Posterior cingulate gyrus (tissue), 11 donors: ENCODE data around the gene CHN2.
"Not testable (repeated sequence)": the region's sequence is repeated elsewhere in the genome, so short reads cannot be mapped to it uniquely, and the experiment has no call there.

Experiments
- DNase-seq, 10 donors: peaks; one replicate each; pipeline versions ENCODE4 v3.0.0 to v3.0.0-alpha.2; 2020 to 2021; ENCODE audit warnings: mixed read lengths in 3 of 10
- intact Hi-C: fragments of 100-400 bp; cut with DNase I; formaldehyde crosslinking; loops from one replicate; pipeline ENCODE4 v1.15.1; 2023

The CHN2 gene

DNA sequence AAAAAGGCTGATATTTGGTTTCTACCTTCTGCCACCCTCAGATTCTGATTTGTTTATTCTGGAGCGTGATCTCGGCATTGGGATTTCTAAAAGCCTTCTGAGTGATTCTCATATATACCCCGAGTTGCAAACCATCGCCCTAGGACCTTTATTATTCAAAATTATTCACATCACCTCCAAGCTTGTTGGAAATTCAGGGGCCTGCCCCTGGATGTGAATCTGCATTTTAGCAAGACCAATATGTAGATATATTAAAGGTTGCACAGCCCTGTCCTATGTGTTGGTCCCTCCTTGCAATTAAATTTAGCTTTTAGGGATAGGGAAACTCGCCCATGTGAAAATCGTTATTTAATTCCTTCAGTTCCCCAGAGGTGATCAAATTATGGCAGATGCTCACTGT lies 9.0 kb upstream of the CHN2 start:
- DNase-seq = no peak
- intact Hi-C loops = loop anchor here (5.0 kb wide), 1 partner anchor 263 kb away; no protein-coding TSS in a partner anchor

DNA sequence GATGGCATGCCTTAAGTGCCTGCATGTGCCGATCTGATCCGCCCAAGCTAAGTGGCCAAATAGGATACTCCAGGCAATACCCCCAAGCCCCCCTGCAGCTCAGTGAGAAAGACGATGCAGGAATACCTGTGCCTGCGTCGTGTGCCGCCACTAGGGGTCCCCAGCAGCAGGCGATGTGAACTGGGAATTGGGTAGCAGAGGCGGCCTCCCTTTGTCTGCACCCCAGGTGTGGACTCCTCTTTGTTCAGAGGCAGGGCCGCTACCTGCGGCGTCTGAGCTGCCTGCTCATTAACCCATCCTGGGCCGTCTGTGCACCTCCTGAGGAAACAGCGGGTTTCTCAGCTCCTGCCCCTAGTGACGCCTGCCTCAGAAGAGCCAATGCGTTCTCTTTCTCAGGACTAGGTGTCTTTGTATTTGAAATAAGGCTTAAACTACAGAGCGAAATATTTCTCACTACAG lies 4.8 kb upstream of the CHN2 start:
- peak; percentile 49 to 94 (median 72) for DNase-seq

DNA sequence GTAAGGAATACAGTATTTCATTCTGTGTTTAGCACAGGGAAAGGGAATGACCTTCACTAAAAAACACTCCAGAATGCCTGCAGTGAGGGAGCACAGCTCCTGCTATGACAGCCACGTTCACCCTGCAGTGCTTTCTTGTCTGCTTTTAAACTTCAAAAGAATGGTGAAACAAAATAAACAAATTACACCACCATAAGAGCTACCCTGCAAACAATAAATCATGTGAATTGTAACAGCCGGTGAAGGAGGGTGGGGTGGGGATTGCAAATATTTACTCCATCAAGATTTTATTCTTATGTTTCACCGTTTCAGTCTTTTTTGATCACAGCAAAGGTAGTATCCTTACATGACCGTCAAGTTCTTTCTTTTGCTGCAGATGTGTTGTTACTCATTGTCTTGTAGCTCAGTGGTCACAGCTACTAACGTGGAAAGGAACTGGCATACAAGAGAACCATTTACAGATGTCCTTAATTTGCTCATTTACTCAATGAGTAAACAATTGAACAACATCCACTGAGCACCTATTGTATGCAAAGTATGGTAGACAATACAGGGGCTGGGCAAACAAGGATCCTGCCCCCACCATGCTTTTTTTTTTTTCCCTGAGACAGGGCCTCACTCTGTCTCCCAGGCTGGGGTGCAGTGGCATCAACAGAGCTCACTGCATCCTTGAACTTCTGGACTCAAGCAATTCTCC lies 4.1 kb upstream of the CHN2 start:
- intact Hi-C loops = loop anchor here (2.0 kb wide), 1 partner anchor 218 kb away; no protein-coding TSS in a partner anchor

More for the DNA sequence above, 4.8 kb upstream of the CHN2 start:
- intact Hi-C loops = loop anchor here (2.0 to 5.0 kb wide), 3 partner anchors 155 to 267 kb away; no protein-coding TSS in a partner anchor

DNA sequence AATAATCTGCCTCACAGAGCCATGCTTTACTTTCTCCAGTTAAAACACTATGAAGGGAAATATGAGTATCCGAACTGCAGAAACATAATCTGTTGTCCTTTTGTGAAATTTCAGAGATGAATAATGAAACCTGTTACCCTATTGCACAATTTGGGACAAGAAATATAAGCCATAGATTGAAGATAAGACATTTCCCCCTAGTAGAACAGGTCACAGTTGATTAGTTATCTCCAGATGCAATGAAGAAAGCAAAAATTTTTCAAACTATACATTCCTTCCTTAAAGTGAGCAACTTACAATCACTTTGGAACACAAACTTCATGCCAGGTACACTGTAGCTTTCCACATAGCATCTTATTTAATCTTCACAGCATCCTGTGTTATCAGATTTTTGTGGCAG lies 2.3 kb upstream of the CHN2 start:
- DNase-seq = no peak
- intact Hi-C loops = no loop called here

More for the DNA sequence above, 4.1 kb upstream of the CHN2 start:
- no peak for DNase-seq

DNA sequence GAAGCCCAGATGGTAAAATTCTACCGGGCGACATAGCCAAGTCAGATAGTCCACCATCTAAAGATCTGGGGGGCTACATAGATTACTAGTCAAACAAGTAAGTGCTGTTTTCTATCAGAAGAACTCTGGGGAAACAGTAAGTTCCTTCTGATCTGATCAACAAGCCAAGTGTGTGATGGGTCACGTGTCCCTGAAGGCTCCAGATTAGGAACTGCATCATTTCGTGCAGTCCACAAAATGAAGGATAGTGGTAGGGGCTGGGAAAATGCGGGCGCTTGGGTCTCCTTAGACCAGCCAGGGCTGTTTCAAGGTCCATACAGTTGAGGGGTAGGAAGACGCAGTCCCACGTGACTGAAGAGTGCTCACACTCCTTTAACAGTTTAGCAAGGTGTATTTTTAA lies 1.8 kb upstream of the CHN2 start:
- intact Hi-C loops = no loop called here
- DNase-seq = no peak

DNA sequence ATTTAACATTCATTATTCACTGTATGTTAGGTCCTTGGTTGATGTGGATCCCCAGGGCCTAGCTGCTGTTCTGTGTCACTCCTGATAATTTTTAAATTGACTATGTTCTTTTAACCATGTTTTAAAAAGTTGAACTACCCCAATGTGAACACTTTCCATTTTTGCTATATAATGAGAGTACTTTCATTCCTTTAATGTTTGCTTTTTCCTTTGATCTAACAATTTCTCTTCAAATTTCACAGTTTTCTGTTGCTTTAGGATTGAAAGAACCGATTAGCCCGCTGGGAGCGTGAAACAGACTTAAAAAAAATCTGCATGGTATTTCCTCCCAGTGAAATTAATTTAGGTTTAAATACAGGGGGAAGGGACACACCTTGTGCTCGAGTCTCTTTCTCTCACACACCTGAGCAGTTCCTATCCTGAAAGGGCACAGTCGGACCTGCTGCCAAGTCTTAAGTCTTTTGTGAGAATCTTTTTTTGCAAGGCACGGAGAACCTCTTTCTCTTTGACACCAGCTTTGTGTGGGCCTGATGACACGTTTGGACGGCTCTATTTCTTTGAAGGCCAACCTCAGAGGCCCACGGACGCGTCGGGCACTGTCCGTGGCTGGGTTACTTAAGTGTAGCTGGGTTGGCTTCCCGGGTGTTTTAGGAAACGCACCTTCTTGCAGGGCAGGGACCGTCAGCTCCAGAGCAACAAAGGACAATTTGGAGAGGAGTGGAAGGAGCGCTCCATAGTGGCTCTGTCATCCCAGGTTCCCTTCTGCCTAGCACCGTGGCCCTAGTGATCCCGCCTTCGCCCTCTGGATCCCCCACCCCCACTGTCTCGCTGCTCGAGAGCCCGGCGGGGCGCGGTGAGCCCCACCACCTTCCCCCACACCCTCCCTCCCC lies 1.0 kb upstream of the CHN2 start:
- intact Hi-C loops = no loop called here
- no peak for DNase-seq

DNA sequence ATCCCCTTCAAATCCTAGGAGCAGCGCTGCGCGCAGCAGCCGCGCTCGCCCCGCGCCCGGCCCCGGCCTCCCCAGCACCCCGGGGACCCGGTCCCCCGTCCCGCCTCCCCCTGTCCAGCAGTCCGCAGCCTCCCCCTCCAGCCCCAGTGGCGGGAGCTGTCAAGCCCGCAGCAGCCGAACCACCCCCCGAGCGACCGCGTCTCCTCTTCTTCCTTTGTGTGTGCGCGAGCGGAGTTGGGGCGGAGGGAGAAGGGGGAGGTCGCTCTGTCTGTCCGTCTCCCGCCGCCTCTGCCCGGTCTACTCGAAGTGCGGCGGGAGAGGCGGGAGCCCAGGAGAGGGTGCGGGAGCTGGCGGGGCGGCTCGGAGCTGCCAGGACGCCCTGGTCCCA lies 375 bp upstream of the CHN2 start:
- DNase-seq = peak in 7 of 10 donors; percentile 12 to 75 (median 20)
- intact Hi-C loops = no loop called here

DNA sequence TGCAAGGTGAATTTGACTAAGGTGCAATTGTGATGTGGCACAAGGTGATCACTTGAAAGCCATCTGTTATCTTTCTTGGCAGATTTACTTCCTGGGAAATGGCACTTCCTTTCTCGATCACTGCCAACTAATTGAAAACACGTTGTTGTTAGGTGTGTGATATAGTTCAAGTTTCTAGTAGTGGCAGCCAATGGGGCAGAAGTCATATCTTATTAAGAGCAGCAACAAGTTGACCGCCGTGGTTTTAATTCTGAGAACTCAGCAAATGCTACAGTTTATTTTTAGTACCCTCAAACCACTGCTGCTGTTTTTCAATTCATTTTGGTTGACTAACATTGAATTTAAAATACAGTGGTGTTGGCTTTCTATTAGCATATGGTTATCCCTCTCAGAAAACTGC lies 1.6 kb downstream of the CHN2 start:
- no peak for DNase-seq
- intact Hi-C loops = loop anchor here (5.0 kb wide), 1 partner anchor 76 kb away; no protein-coding TSS in a partner anchor

DNA sequence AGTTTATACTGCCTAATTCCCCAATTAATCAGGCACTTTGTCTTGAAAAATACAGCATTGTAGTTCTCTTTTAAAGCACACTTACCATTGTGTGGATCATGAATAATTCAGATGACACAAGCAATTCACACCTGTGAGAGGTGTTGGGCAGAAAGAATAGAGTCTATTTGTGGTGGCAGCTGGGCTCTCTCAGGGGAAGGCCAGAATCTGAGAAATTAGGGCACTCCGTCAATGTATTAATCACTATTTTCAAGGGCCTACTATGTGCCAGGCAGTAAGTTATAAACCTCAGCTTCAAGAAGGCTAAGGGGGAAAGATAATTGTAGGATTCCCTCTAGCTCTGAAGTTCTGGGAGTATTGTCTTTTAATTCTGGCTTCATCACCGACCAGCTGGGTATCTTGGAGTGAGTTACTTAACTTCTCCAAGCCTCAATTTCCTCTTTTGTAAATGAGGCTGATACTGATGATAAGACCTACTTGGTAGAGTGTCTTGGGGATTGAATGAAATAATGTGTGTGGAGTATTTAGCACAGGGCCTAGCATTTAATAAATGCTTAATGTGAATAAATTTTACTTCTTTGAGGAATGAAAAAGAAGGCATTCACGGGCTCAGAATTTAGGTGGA lies 2.5 kb downstream of the CHN2 start:
- intact Hi-C loops = loop anchor here (5.0 kb wide), 1 partner anchor 75 kb away; no protein-coding TSS in a partner anchor
- no peak for DNase-seq

DNA sequence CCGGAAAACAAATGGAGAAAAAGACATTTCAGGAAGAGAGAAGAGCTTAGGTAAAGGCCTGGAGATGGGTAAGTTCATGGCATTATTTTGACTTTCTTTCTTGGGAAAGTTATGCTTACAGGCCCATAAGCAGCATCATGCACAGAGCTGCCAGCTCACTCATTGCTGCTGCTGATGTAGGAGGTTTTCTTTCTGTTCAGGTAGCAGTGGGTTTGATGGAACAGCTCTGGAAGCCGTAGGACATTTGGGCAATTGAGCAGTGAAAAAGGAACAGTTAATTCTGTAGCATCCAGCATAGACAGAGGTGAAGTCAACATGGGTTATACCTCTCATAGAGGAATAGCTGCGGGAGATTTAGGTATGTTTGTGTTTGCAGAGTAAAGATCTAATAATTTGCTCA lies 3.3 kb downstream of the CHN2 start:
- intact Hi-C loops = loop anchor here (5.0 kb wide), 1 partner anchor 74 kb away; no protein-coding TSS in a partner anchor
- no peak for DNase-seq

DNA sequence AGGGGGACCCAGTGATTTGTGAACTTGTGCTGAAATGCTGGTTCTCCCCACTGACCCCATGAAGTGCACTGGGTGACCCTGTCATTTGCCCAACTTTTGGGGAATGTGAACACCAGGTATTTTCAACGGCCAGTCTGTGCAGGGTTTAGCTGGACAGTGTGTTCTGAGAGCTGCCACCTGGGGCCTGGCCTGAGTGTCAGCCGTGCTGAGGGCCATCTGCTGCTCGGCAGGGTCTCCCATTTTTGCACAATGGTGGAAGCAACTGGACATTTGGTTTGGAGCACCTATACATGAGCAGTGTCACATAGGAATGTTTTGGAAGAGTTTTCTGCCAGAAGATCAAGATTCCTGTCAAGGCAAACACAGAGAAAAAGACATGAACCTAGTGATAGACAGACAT lies 5.2 kb downstream of the CHN2 start:
- intact Hi-C loops = loop anchor here (5.0 kb wide), 1 partner anchor 73 kb away; no protein-coding TSS in a partner anchor
- DNase-seq = no peak

DNA sequence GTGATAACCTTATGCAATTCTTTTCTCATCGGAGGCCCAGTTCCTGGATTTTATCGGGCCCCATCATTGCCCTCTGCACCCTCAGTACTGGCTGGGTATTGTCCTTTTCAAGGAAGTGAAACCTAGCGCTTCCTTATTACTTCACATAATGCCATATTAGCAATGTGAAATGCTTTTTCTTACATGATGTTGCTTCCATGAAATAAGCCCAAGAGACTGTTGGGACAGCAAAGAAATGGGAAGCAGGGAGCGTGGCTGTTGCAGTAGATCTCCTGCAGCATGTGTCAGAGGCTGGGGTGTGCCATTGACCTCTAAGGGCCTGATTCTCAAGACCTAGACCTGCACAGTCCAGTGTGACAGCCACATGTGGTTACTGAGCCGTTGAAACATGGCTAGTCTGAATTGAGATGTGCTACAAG lies 8.1 kb downstream of the CHN2 start:
- no peak for DNase-seq
- intact Hi-C loops = no loop called here

DNA sequence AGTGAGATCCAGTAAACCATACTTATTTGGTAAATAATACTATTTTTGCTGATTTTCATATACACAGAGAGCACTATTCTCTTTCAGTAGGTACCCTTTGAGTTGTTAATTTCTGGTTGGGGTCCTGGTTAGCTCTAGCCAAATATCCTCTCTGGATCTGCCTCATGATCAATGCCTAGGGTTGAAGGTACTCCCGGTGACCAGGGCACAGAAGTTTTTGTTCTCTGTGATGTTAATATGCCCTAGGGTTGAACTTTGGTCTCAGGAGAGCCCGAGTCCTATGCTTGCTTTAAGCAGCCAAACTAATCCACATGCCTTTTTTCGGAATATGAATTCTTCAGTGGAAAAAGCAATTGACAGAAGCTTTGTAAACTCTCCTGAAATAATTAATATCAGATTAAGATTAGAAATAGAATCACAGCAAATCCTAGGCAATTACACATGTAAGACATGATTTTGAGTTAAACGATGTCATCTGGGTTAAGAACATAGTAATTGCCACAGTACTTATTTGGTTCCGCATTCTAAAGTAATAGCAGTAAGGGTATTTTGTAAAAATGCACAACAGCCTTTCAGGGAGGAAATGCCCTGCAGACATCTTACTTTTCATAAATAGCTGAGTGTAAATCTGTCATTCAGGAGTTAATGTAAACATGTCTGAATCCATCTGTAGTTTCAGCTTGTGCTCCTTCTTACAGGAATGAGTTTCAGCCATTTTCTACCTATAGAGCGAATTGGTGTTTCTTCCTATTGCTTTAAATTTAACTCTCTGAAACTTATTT lies 10.1 kb downstream of the CHN2 start:
- no peak for DNase-seq
- intact Hi-C loops = no loop called here

DNA sequence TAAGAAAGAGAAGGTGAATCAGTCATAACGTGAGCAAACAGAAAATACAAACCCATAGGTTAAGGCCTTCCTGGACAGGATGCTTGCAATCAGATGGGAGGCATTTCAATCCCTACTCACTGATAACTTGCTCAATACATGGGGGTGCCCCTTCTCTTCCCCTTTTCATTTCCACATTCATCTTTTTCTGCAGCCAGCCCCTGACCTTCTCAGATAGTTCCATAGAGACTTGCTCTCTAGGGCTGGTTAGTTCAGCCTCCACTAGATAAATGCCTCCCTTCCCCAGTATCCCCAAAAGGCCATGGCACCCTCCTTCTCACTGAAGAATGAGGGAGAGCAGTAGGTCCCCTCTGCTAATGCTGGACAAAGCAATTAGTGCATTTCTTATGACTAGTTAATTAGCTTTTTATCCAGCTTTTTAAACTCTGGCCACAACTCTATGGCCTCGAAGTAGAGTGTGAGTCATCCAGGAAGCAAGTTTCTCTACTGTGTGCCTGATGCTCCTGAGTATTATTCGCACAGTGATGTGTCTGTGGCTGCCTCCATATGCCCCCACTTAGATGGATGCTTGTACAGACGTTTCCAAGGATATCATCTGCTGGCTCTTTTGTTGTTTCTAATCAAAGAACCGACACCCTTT lies 12.7 kb downstream of the CHN2 start:
- DNase-seq = no peak
- intact Hi-C loops = no loop called here

DNA sequence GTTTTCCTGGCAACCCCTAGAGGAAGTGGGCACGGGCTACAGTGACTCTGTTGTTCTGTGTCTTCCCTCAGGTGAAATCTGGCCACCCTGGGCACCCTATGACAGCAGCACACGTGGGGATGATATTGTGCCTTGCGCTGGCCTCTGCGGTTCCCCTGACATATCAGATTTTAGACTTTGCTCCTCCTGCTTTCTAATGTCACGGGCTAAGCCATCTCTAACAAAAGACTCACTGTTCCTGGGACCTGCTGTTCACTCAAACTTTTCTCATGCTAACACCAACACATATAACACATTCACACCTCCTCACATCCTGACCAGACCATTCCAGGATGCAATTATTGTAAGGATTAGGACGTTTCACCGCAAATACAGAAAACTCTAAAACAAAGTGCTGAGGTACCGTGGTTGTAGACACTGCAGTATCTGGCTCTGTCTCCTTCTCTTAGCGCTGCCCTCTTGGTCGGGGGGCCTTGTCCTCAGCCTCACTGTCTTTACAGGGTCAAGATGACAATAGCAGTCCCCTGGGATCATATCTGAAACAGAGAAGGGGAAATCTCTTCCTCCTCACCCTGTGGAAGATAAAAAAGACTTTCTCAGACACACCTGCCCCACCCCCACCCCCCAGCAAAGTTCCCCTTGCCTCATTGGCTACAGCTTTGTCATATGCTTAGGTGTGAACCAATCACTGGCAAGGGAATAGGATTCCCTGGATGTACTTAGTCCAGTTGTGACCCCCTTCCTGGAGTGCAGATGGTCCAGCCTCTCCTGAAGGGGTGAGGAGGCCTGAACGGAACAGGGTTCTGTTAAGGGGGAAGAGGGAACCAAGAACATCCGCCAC lies 14.1 kb downstream of the CHN2 start:
- no peak for DNase-seq
- intact Hi-C loops = no loop called here

DNA sequence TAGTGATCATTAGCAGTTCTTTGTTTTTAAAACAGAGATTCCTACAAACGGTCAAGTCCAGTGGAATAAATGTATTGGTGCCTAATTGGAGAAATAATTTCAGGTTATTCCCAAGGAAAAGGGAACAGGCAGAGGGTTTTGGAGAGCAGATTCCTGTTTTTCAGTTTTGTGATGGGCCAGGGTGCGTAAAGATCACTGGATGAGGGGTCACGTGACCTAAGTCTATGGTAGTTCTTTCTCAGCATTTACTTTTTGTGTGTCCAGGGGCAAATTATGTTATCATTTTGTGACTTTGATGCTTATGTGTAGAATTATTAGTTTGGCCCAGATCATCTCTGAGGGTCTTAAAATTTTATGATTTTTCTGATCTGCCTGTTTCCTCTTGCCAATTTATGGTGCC lies 15.2 kb downstream of the CHN2 start:
- DNase-seq = no peak
- intact Hi-C loops = no loop called here

DNA sequence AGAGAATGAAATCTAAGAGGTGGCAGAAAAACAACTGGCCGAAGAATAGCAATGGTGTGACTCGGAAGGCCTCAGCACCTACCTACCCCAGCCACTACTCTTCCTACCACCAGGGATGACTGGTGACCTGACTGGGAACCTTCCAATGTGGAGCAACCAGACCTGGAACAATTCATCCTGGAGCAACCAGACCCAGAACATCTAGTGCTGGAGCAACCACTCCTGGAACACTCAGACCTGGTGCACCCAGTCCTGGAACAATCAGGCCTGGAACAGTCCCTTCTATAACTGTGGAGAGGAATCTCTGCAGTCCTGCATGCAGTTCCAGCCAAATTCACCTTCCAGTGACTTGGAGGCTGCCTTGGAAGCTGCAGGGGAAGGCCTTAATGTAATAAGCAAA lies 18.2 kb downstream of the CHN2 start:
- DNase-seq, intact Hi-C loops: not testable (repeated sequence)

DNA sequence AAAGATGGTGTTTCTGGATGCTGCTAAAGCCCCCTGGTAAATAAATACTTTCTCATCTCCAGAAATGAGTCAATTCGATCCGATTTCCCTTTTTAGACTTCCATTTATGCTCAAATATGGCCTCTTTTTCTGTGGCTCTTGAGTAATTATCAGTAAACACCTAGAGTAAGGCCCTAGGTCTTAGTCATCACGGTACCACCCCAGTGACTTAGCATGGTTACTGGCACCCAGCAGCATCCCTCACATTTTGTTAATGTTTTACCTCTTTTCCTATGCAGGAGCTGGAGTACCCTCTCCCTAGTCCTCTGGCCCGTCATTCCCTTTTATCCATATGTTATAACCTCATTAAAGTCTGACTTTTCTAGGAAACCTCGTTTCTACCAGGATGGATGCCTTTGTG lies 19.5 kb downstream of the CHN2 start:
- intact Hi-C loops = no loop called here

DNA sequence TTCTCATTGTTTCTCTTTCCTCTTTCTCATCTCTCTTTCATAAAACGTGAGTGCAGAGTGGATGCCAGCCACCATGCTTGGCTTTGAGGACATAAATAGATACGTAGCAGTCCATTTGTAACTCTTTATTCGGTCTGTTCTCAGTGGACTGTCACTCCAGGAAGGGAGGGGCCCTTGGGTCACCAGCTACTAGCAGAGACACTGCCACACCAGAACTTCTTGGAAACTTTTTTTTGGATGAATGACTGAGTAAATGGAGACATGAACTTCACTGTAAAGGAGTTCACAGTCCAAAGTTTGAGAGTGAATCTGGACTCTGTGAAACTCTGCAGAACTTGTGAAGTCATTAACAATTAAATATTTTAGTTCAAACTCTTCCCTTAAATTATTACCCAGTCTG lies 20.2 kb downstream of the CHN2 start:
- DNase-seq = no peak
- intact Hi-C loops = no loop called here

More for the DNA sequence above, 19.5 kb downstream of the CHN2 start:
- no peak for DNase-seq
